Parathyroid adenoma (tissue), 2 donors: ENCODE results near the gene EMX2.

ENCODE experiments used
- H2AFZ ChIP-seq: fragments of 300-600 bp; sonication (generic); one replicate; pipeline ENCODE4 v1.7.0; 2017; ENCODE audit warnings: antibody characterized with exemption, mild to moderate bottlenecking
- H3K27ac ChIP-seq: fragments of 300-600 bp; sonication (generic); one replicate; pipeline ENCODE4 v1.7.0; 2017
- H3K27me3 ChIP-seq: fragments of 300-600 bp; sonication (generic); one replicate; pipeline ENCODE4 v1.7.0; 2017; ENCODE audit warnings: low read length; ENCODE audit not compliant: control insufficient read depth, insufficient read depth
- H3K36me3 ChIP-seq: fragments of 300-600 bp; sonication (generic); one replicate; pipeline ENCODE4 v1.7.0; 2017; ENCODE audit warnings: low read length; ENCODE audit not compliant: control insufficient read depth, insufficient read depth
- H3K4me1 ChIP-seq: fragments of 300-600 bp; sonication (generic); one replicate; pipeline ENCODE4 v1.7.0; 2017; ENCODE audit warnings: control low read depth
- H3K4me2 ChIP-seq: fragments of 300-600 bp; sonication (generic); one replicate; pipeline ENCODE4 v1.7.0; 2017; ENCODE audit warnings: low read length
- H3K4me3 ChIP-seq: fragments of 300-600 bp; sonication (generic); one replicate; pipeline ENCODE4 v1.7.0; 2017; ENCODE audit warnings: low read depth, low read length
- H3K79me2 ChIP-seq: fragments of 300-600 bp; sonication (generic); one replicate; pipeline ENCODE4 v1.7.0; 2017; ENCODE audit warnings: control low read depth
- H3K9ac ChIP-seq: fragments of 300-600 bp; sonication (generic); one replicate; pipeline ENCODE4 v1.7.0; 2017; ENCODE audit warnings: mild to moderate bottlenecking
- H3K9me3 ChIP-seq: fragments of 300-600 bp; sonication (generic); one replicate; pipeline ENCODE4 v1.7.0; 2017; ENCODE audit warnings: low read length; ENCODE audit not compliant: control insufficient read depth
- TF ChIP-seq, protein P1 (sequence below): fragments of 300-600 bp; sonication (generic); IDR thresholded peaks from one replicate; pipeline ENCODE4 v1.7.0; 2017; ENCODE audit warnings: antibody characterized with exemption, mild to moderate bottlenecking
- donor health status: primary hyperparathyroidism.

Gene EMX2

DNA sequence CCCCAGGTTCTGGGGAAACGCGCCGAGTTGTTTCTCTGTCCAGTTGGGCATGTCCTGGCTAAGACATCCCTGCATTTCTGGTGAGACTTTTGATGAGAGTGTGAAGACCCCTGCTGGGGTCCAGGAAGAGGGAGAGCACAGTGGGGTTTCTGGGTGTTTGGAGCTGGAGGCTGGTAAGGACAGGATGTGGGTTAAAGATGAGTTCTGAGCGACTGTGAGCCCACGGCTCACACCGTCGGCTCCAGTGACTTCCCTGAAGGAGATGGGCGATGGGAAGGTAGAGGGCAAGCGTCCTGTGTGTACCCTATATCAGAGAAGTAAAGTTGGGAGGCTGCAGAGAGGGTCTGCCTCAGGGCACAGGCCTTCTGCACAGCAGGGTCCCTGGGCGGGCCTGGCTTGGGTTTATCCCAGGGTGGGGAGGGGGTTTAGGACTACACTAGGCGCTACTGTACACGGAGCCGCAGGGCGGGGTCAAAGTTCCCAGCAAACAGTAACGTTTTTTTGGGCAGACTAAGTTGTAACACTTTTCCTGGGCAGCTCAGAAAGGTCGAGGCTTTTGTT, 3.6 kb downstream of the EMX2 start:
- H2AFZ ChIP-seq: no peak overlapping the region
- H3K9me3 ChIP-seq: no peaks in the 10 kb centered on the region
- H3K27ac ChIP-seq: no peak overlapping the region
- H3K4me3 ChIP-seq: no peak overlapping the region
- H3K36me3 ChIP-seq: no peaks in the 10 kb centered on the region
- no peak overlapping the region for H3K9ac ChIP-seq
- H3K4me1 ChIP-seq: no peaks in the 10 kb centered on the region
- peaks cover 55% of the 10 kb centered on the region for H3K27me3 ChIP-seq
- no peak overlapping the region for H3K4me2 ChIP-seq
- TF ChIP-seq, protein P1, sequence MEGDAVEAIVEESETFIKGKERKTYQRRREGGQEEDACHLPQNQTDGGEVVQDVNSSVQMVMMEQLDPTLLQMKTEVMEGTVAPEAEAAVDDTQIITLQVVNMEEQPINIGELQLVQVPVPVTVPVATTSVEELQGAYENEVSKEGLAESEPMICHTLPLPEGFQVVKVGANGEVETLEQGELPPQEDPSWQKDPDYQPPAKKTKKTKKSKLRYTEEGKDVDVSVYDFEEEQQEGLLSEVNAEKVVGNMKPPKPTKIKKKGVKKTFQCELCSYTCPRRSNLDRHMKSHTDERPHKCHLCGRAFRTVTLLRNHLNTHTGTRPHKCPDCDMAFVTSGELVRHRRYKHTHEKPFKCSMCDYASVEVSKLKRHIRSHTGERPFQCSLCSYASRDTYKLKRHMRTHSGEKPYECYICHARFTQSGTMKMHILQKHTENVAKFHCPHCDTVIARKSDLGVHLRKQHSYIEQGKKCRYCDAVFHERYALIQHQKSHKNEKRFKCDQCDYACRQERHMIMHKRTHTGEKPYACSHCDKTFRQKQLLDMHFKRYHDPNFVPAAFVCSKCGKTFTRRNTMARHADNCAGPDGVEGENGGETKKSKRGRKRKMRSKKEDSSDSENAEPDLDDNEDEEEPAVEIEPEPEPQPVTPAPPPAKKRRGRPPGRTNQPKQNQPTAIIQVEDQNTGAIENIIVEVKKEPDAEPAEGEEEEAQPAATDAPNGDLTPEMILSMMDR: no peak
- no peaks in the 10 kb centered on the region for H3K79me2 ChIP-seq

DNA sequence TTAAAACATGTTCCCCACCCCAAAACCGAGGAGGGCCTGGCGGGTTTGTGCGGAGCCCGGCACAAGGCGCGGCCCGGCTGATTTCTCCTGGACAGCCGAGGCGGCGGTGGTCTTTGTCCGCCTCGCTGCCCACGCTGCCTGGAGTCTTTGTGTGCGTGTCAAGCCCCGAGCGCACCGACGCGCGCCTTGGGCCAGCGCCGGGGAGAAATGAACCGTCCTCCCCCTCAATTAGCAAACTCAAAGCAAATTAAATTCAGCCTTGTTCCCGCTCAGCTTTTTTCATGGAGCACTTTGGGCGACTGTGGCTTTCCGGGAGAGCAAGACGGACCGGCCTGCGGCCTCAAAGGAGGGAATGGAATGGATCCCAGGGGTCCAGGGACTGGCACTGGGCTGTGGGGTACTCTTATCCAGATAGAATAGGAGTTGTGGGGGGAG, 4.1 kb downstream of the EMX2 start:
- Histone ChIP-seq H3K79me2 (no peaks in the 10 kb centered on the region), H3K4me1 (no peaks in the 10 kb centered on the region), H3K4me2 (no peak overlapping the region), H2AFZ (no peak overlapping the region), H3K9ac (no peak overlapping the region), H3K9me3 (no peaks in the 10 kb centered on the region), H3K36me3 (no peaks in the 10 kb centered on the region), H3K27ac (no peak overlapping the region), H3K4me3 (no peak overlapping the region), H3K27me3 (peaks cover 58% of the 10 kb centered on the region)
- TF ChIP-seq, protein P1: no peak

DNA sequence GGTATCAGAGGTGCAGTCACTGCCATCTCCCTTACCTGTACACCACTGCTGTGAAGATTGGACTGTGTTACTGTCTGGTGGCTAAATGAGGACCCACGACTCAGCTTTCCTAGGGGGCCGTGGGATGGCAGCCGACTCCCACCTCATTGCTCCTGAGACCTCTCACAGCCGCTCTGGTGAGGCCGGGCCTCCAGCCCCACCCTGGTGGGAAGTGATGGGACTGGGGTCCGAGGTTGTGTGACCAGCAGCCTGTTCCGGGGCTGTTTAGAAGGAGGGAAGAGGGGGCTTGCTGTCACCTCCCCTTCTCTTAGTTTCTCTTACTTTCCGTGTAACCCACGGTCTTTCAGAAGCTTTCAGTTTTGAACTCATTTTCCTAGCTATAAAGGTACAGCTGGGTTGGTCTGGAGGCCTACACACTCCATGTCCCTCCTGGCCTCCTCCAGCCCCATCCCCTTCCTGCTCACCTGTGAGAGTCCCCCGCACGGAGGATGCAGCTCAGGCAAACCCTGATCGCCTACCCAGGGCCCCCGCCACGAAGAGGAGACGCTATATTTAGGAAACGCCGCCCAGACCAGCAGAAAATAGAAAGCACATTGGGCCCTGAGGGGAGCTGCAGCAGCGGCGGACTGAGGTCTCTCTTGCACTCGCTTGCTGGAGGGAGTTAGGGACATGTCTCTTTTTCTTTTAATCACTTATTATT, 4.6 kb downstream of the EMX2 start:
- Histone ChIP-seq H3K79me2 (no peaks in the 10 kb centered on the region), H3K27me3 (peaks cover 53% of the 10 kb centered on the region), H3K4me2 (no peak overlapping the region), H3K9ac (no peak overlapping the region), H3K4me1 (no peaks in the 10 kb centered on the region), H3K4me3 (peak overlapping the region; percentile 5), H3K27ac (no peak overlapping the region), H3K36me3 (no peaks in the 10 kb centered on the region), H2AFZ (no peak overlapping the region), H3K9me3 (no peaks in the 10 kb centered on the region)
- TF ChIP-seq, protein P1: no peak

DNA sequence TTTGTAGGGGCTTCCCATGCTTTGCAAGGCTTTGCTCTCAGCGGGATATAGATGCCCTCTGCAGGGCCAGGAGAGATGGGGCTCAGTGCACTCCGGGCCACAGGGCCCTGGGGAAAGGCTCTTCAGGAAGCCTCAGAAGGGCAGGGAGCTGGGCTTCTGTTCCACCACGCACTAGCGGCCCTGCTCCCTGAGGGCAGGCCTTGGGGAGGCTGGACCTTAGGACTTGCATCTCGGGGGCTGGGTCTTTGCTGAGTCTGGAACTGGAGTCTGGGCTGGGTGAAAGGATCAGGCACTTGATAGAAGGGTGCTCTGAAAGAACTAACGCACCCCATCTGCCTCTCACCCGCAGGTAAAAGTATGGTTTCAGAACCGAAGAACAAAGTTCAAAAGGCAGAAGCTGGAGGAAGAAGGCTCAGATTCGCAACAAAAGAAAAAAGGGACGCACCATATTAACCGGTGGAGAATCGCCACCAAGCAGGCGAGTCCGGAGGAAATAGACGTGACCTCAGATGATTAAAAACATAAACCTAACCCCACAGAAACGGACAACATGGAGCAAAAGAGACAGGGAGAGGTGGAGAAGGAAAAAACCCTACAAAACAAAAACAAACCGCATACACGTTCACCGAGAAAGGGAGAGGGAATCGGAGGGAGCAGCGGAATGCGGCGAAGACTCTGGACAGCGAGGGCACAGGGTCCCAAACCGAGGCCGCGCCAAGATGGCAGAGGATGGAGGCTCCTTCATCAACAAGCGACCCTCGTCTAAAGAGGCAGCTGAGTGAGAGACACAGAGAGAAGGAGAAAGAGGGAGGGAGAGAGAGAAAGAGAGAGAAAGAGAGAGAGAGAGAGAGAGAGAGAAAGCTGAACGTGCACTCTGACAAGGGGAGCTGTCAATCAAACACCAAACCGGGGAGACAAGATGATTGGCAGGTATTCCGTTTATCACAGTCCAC, 5.4 kb downstream of the EMX2 start:
- Histone ChIP-seq H3K36me3 (no peaks in the 10 kb centered on the region), H3K27ac (no peak overlapping the region), H2AFZ (no peak overlapping the region), H3K4me3 (no peak overlapping the region), H3K79me2 (no peaks in the 10 kb centered on the region), H3K9ac (no peak overlapping the region), H3K9me3 (no peaks in the 10 kb centered on the region), H3K4me2 (no peak overlapping the region), H3K27me3 (peaks cover 52% of the 10 kb centered on the region), H3K4me1 (no peaks in the 10 kb centered on the region)
- TF ChIP-seq, protein P1: no peak
